HepG2 (cell line): ENCODE measurements around the gene PLD2. TPM values are rescaled to one million over a fixed set of nuclear protein-coding genes. Genes with fewer than 3 reads are reported as not detected.

Source experiments
- ELK4 ChIP-seq: sonication (generic); formaldehyde crosslinking; IDR thresholded peaks from 2 replicates; pipeline ENCODE4 v1.9.0; 2021; ENCODE audit warnings: missing genetic modification reagents, borderline replicate concordance
- FOXC1 ChIP-seq: sonication (generic); formaldehyde crosslinking; IDR thresholded peaks from 2 replicates; pipeline ENCODE4 v1.8.0; 2022; ENCODE audit warnings: mild to moderate bottlenecking, missing genetic modification reagents, borderline replicate concordance
- GTF2F1 ChIP-seq: fragments of 150-350 bp; IDR thresholded peaks from 2 replicates; pipeline ENCODE4 v1.6.1; 2014; ENCODE audit warnings: low read length
- NR2F2 ChIP-seq: IDR thresholded peaks from 2 replicates; pipeline ENCODE4 v1.6.1; 2012; ENCODE audit warnings: low read depth, inconsistent platforms, borderline replicate concordance
- PATZ1 ChIP-seq: sonication (generic); formaldehyde crosslinking; IDR thresholded peaks from 2 replicates; pipeline ENCODE4 v1.4.0; 2020; ENCODE audit warnings: missing genetic modification reagents
- POLR2A ChIP-seq, 2 experiments: IDR thresholded peaks; 2 replicates each; pipeline ENCODE4 v1.6.1; 2011; ENCODE audit warnings: low read depth in 2 of 2, low read length in 2 of 2, mild to moderate bottlenecking in 1 of 2, moderate library complexity in 1 of 2; ENCODE audit not compliant: insufficient read depth in 1 of 2
- POLR2AphosphoS5 ChIP-seq: IDR thresholded peaks from 2 replicates; pipeline ENCODE4 v1.6.1; 2012; ENCODE audit warnings: low read depth, low read length
- PPARG ChIP-seq: conservative IDR thresholded peaks from 2 replicates; pipeline ENCODE4 v1.6.1; 2016; ENCODE audit warnings: missing biosample characterization, missing genetic modification reagents
- ZC3H4 ChIP-seq: sonication (generic); formaldehyde crosslinking; IDR thresholded peaks from 2 replicates; pipeline ENCODE4 v1.4.0; 2020; ENCODE audit warnings: missing genetic modification reagents, borderline replicate concordance
- ZFX ChIP-seq: sonication (generic); formaldehyde crosslinking; IDR thresholded peaks from 2 replicates; pipeline ENCODE4 v1.4.0; 2020; ENCODE audit warnings: mild to moderate bottlenecking, low read depth, missing genetic modification reagents, moderate library complexity
- ZFYVE20 ChIP-seq: sonication (generic); formaldehyde crosslinking; IDR thresholded peaks from 2 replicates; pipeline ENCODE4 v1.8.0; 2023; ENCODE audit warnings: low read depth, mild to moderate bottlenecking, moderate library complexity, missing genetic modification reagents, borderline replicate concordance
- ZNF234 ChIP-seq: sonication (generic); formaldehyde crosslinking; conservative IDR thresholded peaks from 2 replicates; pipeline ENCODE4 v1.5.1; 2020; ENCODE audit warnings: mild to moderate bottlenecking, missing genetic modification reagents
- ZNF441 ChIP-seq: sonication (generic); formaldehyde crosslinking; IDR thresholded peaks from 2 replicates; pipeline ENCODE4 v1.7.0; 2021; ENCODE audit warnings: missing genetic modification reagents, borderline replicate concordance
- polyA plus RNA-seq, 8 experiments: library from polyadenylated mRNA; depleted of rRNA in 3 of 8; stranded (reverse) in 7 of 8; unstranded in 1 of 8; fragments of >200 nt; fragmentation: Illumina TruSeq in 4 of 8; extraction: Trizol in 4 of 8; gene quantifications; 2 replicates each; pipeline versions ENCODE4 v1.2.1 to v1.2.3, GENCODE V29; 2011 to 2016; ENCODE audit warnings: low read depth in 4 of 8, missing spikeins in 1 of 8, mixed read lengths in 1 of 8; ENCODE audit not compliant: insufficient read depth in 1 of 8
- total RNA-seq, 5 experiments: library from RNA; depleted of rRNA; stranded (reverse); fragments of >200 nt; fragmentation: Illumina TruSeq; extraction: Trizol; gene quantifications; 2 replicates each; pipeline ENCODE4 v1.2.3, GENCODE V29; 2016; ENCODE audit warnings: low read depth in 1 of 5
- TF ChIP-seq, protein P1 (sequence below): sonication (generic); formaldehyde crosslinking; IDR thresholded peaks from 2 replicates; pipeline ENCODE4 v1.9.0; 2021; ENCODE audit warnings: missing genetic modification reagents, mild to moderate bottlenecking, borderline replicate concordance
- TF ChIP-seq, protein P2 (sequence below): sonication (generic); formaldehyde crosslinking; IDR thresholded peaks from 2 replicates; pipeline ENCODE4 v1.4.0; 2020; ENCODE audit warnings: mild to moderate bottlenecking, missing genetic modification reagents
- TF ChIP-seq, protein P3 (sequence below): IDR thresholded peaks from 2 replicates; pipeline ENCODE4 v1.6.1; 2012; ENCODE audit warnings: low read depth, low read length, improper control_type of control experiment

The PLD2 gene
- total and polyA plus RNA-seq, 2 of the 13 experiments (the other 11 are each of a cell fraction or from before 2014, with no cell fraction given) = 13.4 to 29.7 TPM

DNA sequence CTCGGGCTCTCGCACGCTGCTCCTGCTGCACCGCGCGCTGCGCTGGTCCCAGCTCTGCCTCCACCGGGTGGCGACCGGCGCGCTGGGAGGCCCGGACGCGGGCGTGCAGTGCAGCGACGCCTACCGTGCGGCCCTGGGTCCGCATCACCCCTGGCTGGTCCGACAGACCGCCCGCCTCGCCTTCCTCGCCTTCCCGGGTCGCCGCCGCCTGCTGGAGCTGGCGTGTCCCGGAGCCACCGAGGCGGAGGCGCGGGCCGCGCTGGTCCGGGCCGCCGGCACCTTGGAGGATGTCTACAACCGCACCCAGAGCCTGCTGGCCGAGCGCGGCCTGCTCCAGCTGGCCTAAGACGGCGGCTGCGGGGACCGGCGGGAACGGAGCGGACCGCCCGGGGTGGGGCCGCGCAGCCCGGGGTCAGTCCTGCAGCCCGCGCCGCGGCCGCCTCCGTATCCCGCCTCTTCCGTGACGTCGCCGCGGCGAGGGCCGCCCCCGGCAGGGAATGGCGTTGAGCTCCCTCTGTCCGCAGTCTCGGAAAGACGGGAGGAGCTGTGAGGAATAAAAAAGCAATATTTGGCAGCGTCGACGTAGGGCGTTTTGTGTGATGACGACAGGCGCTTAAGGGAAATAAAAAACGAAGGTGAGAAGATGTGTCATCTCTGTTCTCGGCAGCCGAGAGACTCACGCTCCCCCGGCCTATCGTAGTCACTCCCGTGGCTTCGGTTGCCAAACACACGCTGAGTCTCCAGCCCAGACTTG, 16.8 kb upstream of the PLD2 start (continued):
- TF ChIP-seq, protein P1, sequence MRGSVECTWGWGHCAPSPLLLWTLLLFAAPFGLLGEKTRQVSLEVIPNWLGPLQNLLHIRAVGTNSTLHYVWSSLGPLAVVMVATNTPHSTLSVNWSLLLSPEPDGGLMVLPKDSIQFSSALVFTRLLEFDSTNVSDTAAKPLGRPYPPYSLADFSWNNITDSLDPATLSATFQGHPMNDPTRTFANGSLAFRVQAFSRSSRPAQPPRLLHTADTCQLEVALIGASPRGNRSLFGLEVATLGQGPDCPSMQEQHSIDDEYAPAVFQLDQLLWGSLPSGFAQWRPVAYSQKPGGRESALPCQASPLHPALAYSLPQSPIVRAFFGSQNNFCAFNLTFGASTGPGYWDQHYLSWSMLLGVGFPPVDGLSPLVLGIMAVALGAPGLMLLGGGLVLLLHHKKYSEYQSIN (CRISPR knock-in tag) = 0 out of 2 replicates have a peak, but pooled peaks have one; percentile 36
- TF ChIP-seq POLR2AphosphoS5 = peak; percentile 13; the same call in 1 of the 2 replicates
- TF ChIP-seq ZFYVE20 = no peak
- TF ChIP-seq ZNF441 (CRISPR knock-in tag) = 0 out of 2 replicates have a peak, but pooled peaks have one; percentile 80
- TF ChIP-seq ZNF234 (CRISPR knock-in tag) = peak; percentile 88; the same call in 1 of the 2 replicates
- no peak for TF ChIP-seq GTF2F1
- peak; percentile 26; the same call in 1 of the 2 replicates for TF ChIP-seq FOXC1 (CRISPR knock-in tag)
- no peak for TF ChIP-seq NR2F2
- no peak; the same call in 1 of the 2 replicates for TF ChIP-seq PATZ1
- TF ChIP-seq ZC3H4 (CRISPR knock-in tag) = peak; percentile 61; the same call in 1 of the 2 replicates
- TF ChIP-seq ZFX (CRISPR knock-in tag) = peak; percentile 93
- TF ChIP-seq, protein P2, sequence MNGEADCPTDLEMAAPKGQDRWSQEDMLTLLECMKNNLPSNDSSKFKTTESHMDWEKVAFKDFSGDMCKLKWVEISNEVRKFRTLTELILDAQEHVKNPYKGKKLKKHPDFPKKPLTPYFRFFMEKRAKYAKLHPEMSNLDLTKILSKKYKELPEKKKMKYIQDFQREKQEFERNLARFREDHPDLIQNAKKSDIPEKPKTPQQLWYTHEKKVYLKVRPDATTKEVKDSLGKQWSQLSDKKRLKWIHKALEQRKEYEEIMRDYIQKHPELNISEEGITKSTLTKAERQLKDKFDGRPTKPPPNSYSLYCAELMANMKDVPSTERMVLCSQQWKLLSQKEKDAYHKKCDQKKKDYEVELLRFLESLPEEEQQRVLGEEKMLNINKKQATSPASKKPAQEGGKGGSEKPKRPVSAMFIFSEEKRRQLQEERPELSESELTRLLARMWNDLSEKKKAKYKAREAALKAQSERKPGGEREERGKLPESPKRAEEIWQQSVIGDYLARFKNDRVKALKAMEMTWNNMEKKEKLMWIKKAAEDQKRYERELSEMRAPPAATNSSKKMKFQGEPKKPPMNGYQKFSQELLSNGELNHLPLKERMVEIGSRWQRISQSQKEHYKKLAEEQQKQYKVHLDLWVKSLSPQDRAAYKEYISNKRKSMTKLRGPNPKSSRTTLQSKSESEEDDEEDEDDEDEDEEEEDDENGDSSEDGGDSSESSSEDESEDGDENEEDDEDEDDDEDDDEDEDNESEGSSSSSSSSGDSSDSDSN (CRISPR knock-in tag) = peak; percentile 98
- TF ChIP-seq, protein P3, sequence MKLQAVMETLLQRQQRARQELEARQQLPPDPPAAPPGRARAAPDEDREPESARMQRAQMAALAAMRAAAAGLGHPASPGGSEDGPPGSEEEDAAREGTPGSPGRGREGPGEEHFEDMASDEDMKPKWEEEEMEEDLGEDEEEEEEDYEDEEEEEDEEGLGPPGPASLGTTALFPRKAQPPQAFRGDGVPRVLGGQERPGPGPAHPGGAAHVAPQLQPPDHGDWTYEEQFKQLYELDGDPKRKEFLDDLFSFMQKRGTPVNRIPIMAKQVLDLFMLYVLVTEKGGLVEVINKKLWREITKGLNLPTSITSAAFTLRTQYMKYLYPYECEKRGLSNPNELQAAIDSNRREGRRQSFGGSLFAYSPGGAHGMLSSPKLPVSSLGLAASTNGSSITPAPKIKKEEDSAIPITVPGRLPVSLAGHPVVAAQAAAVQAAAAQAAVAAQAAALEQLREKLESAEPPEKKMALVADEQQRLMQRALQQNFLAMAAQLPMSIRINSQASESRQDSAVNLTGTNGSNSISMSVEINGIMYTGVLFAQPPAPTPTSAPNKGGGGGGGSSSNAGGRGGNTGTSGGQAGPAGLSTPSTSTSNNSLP = no peak
- TF ChIP-seq ELK4 = 0 out of 2 replicates have a peak, but pooled peaks have one; percentile 42
- peak; percentile 30; the same call in 1 of the 2 replicates for TF ChIP-seq PPARG (CRISPR knock-in tag)
- peak in 1 of 2 experiments; percentile 67; a peak in 3 of 4 replicates for TF ChIP-seq POLR2A (IDR thresholded peaks at IDR 0.05; ENCODE audit: insufficient read depth in 1 of 2, low read depth in 2 of 2, low read length in 2 of 2)
